HFFc6 (cell line): ENCODE data around the gene CEACAM5. TPM values are rescaled to one million over a fixed set of nuclear protein-coding genes. Genes with fewer than 3 reads are reported as not detected.

Source experiments
- DNase-seq: peaks from one replicate; pipeline ENCODE4 v3.0.0-alpha.2; 2018
- H3K27ac Mint-ChIP-seq: 2 replicates; pipeline ENCODE4 v1.8.0; 2020; ENCODE audit warnings: mild to moderate bottlenecking, mixed read lengths
- H3K27me3 Mint-ChIP-seq: 2 replicates; pipeline ENCODE4 v1.8.0; 2021; ENCODE audit warnings: mild to moderate bottlenecking, moderate library complexity, mixed read lengths; ENCODE audit not compliant: insufficient read depth
- H3K36me3 Mint-ChIP-seq: 2 replicates; pipeline ENCODE4 v1.8.0; 2021; ENCODE audit warnings: low read depth, mixed read lengths
- H3K4me1 Mint-ChIP-seq: 2 replicates; pipeline ENCODE4 v1.8.0; 2020; ENCODE audit warnings: low read depth, mixed read lengths
- H3K4me3 Mint-ChIP-seq: 2 replicates; pipeline ENCODE4 v1.8.0; 2020; ENCODE audit warnings: mild to moderate bottlenecking, moderate library complexity, mixed read lengths
- H3K9me3 Mint-ChIP-seq: 2 replicates; pipeline ENCODE4 v1.8.0; 2020; ENCODE audit warnings: mild to moderate bottlenecking, mixed read lengths
- CTCF ChIP-seq: fragments of 200-600 bp; sonication (generic); IDR thresholded peaks from 2 replicates; pipeline ENCODE4 v1.5.0; 2021; ENCODE audit warnings: antibody characterized with exemption, mild to moderate bottlenecking
- total RNA-seq, 6 experiments: library from RNA; stranded (reverse); fragmentation: NEBNext Ultra II Directional; extraction: Animal tissue kit (Norgen Biotek cat#: 25700); gene quantifications; 2 replicates in 1 of 6; 3 replicates in 5 of 6; pipeline ENCODE4 v1.2.3, GENCODE V29; 2021

The CEACAM5 gene
- total RNA-seq, 6 experiments from 2014 or later: 0.31 TPM; not detected in 5

- no peaks in the 10 kb centered on the region for H3K4me1 Mint-ChIP-seq
- H3K27ac Mint-ChIP-seq: no peak overlapping the region
- no peak overlapping the region for H3K4me3 Mint-ChIP-seq
- H3K36me3 Mint-ChIP-seq: no peaks in the 10 kb centered on the region
- TF ChIP-seq CTCF: no peak
- peaks cover 28% of the 10 kb centered on the region for H3K27me3 Mint-ChIP-seq
- H3K9me3 Mint-ChIP-seq: no peaks in the 10 kb centered on the region
- DNase-seq: no peak
Measured at GRCh38 chr19:41769608-41770007, 61.2 kb downstream of the CEACAM5 start.

- Mint-ChIP-seq H3K4me3 (no peak overlapping the region), H3K27ac (no peak overlapping the region)
Measured at GRCh38 chr19:41771410-41771809, 63.0 kb downstream of the CEACAM5 start.

GRCh38 chr19:41774515-41774980 is 66.1 kb downstream of the CEACAM5 start:
- Mint-ChIP-seq H3K4me1 (no peaks in the 10 kb centered on the region), H3K27ac (no peak overlapping the region), H3K9me3 (no peaks in the 10 kb centered on the region), H3K36me3 (no peaks in the 10 kb centered on the region), H3K4me3 (no peak overlapping the region), H3K27me3 (peaks cover 41% of the 10 kb centered on the region)
- TF ChIP-seq CTCF: no peak
- DNase-seq: no peak

More at GRCh38 chr19:41771410-41771809, 63.0 kb downstream of the CEACAM5 start:
- Mint-ChIP-seq H3K36me3 (no peaks in the 10 kb centered on the region), H3K4me1 (no peaks in the 10 kb centered on the region), H3K9me3 (no peaks in the 10 kb centered on the region), H3K27me3 (peaks cover 32% of the 10 kb centered on the region)
- no peak for DNase-seq
- TF ChIP-seq CTCF: no peak

GRCh38 chr19:41776700-41777099 is 68.3 kb downstream of the CEACAM5 start:
- Mint-ChIP-seq H3K27ac (no peak overlapping the region), H3K27me3 (peaks cover 46% of the 10 kb centered on the region), H3K4me3 (no peak overlapping the region), H3K9me3 (no peaks in the 10 kb centered on the region), H3K36me3 (no peaks in the 10 kb centered on the region), H3K4me1 (no peaks in the 10 kb centered on the region)
- TF ChIP-seq CTCF: no peak
- DNase-seq: no peak

Other genes starting within 250 kb of the CEACAM5 start
- gene CEACAM21, start 132.5 kb upstream of the CEACAM5 start, total RNA-seq: not detected
- not detected for gene CEACAM4, start 81.6 kb upstream of the CEACAM5 start, total RNA-seq
- not detected for gene CEACAM7, start 20.4 kb upstream of the CEACAM5 start, total RNA-seq
- not detected for gene CEACAM6, start 46.9 kb downstream of the CEACAM5 start, total RNA-seq
- gene CEACAM3, start 88.0 kb downstream of the CEACAM5 start, total RNA-seq: not detected
- gene LYPD4, start 136.1 kb downstream of the CEACAM5 start, total RNA-seq: not detected
- not detected for gene DMRTC2, start 136.4 kb downstream of the CEACAM5 start, total RNA-seq
- gene RPS19, start 151.6 kb downstream of the CEACAM5 start, total RNA-seq: 1,000 to 10,000 TPM; 2,312 to 2,495 (median 2,438) TPM
- under 1 TPM in 4 of 6 experiments, not detected in 2; 0.23 to 0.62 (median 0.35) TPM for gene CD79A, start 168.7 kb downstream of the CEACAM5 start, total RNA-seq
- gene ARHGEF1, start 174.6 kb downstream of the CEACAM5 start, total RNA-seq: 10 to 100 TPM; 63.8 to 73.3 (median 68.2) TPM
- gene ERFL, start 219.8 kb downstream of the CEACAM5 start, total RNA-seq: under 1 TPM in 4 of 6 experiments, not detected in 2; 0.09 to 0.17 (median 0.12) TPM